Inflammatory macrophage (primary cell): ENCODE data around the gene GPD1L.
"Not testable (repeated sequence)": the region's sequence is repeated elsewhere in the genome, so short reads cannot be mapped to it uniquely, and the experiment has no call there.

ENCODE experiments used
- DNase-seq, 2 donors: peaks; one replicate each; pipeline ENCODE4 v3.0.0-alpha.2; 2020 to 2022

GPD1L gene

DNA sequence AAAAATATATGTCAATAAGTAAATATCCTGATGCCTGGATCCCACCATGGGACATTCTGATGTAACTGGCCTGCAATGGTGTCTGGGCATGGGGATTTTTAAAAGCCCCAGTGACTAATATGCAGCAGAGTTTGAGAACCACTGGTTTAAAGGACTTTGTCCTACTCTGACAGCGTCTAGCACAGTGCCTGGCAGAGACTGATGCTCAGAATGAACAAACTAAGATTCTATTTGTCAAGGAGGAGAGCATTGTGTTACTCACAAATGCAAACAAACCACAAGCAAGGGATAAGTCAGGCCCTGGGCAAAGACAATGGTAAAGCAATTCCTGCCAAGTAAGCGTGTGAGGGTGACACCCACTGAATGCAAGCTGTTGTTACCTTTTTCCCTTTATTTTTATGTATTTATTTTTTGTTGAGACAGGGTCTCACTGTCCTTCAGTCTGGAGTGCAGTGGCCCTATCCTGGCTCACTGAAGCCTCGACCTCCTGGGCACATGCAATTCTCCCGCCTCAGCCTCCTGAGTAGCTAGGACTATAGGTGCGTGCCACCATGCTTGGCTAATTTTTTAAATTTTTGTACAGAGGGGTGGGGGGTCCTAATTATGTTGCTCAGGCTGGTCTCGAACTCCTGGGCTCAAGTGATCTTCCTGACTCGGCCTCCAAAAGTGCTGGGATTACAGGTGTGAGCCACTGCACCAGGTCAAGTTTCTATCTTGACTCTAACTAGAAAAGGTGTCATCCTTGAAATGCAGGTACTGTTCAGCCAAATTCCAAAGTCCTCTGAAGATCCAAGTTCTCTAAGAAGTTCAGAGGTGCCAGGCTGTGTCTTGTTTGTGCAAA lies 909 bp upstream of the GPD1L start:
- DNase-seq: no peak

DNA sequence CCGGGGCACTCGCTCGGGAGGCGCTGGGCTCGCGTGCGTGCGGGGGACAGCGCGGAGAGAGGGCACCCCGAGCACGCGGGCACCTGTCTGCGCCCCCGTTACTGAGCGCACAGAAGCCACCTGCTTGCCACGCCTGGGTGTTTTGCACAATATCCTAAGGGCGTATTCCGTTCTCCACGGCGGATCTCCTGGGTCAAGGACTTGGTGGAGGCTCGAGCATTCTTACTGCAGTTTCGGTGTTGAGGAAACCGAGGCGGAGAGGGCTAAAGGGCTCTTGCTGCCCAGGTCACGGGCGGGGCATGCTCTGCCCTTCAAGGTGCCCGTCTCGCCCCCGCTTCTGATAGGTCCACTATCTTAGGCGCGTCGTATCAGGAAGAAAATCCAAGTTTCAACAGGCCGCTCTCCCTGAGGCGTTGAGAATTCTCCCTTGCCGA lies 526 bp downstream of the GPD1L start:
- peak in 1 of 2 donors; percentile 6 for DNase-seq

DNA sequence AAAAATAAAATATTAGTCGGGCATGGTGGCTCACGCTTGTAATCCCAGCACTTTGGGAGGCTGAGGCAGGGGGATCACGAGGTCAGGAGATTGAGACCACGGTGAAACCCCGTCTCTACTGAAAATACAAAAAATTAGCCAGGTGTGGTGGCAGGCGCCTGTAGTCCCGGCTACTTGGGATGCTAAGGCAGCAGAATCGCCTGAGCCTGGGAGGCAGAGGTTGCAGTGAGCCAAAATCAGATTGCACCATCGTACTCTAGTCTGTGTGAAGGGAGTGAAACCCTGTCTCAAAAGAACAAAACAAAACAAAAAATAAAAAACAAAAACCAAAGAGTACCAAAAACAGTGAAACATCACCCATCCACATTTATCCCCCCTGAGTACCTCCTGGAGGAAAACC lies 1.8 kb downstream of the GPD1L start:
- not testable (repeated sequence) for DNase-seq

DNA sequence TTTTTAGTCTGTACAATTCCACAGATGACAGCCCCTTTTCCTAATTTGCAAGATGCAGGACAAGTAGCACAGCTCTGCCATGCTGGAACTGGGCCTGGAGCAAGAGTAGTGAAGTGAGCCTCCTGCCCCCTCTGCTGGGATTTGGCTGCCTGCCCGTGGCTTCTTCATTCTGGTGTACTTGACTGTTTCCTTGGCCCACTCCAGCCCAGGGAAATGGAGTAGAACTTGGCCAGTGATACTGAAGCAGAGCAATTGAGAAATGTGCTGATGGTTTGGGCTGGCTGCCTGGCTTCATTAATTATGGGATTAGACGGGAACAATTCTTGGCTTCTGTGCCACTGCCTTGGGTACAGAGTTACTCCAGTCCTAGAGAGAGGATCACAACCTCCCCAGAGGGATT lies 2.8 kb downstream of the GPD1L start:
- DNase-seq: no peak

DNA sequence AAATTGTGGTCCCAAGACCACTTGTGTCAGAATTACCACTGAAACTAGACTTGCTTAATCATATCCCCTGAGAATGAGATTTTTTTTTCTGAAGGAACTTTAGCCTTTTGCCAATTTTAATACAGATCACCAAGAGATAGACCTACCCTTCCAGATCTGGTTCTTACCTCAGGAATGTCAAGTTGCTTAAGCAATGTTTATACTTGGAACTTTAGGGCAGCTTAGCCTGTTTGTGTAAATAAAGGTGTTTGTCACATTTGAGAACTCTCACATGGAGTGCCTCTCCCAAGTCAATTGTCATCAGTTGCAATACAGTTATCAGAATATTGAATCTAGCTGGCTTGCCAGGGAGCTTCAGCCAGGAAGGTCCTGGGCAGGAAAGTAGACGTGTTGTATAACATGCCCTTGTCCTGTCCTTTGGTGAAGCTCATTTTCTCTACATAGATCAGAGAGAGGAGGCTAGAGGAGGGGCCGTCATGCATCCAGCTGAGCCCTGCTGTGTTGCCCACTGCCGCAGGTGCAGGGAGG lies 3.9 kb downstream of the GPD1L start:
- DNase-seq: no peak

GRCh38 chr3:32111560-32111959 lies 5.1 kb downstream of the GPD1L start:
- no peak for DNase-seq

GRCh38 chr3:32113566-32113965 lies 7.1 kb downstream of the GPD1L start:
- no peak for DNase-seq

- DNase-seq: no peak
Measured at GRCh38 chr3:32113981-32114545, 7.6 kb downstream of the GPD1L start.

DNA sequence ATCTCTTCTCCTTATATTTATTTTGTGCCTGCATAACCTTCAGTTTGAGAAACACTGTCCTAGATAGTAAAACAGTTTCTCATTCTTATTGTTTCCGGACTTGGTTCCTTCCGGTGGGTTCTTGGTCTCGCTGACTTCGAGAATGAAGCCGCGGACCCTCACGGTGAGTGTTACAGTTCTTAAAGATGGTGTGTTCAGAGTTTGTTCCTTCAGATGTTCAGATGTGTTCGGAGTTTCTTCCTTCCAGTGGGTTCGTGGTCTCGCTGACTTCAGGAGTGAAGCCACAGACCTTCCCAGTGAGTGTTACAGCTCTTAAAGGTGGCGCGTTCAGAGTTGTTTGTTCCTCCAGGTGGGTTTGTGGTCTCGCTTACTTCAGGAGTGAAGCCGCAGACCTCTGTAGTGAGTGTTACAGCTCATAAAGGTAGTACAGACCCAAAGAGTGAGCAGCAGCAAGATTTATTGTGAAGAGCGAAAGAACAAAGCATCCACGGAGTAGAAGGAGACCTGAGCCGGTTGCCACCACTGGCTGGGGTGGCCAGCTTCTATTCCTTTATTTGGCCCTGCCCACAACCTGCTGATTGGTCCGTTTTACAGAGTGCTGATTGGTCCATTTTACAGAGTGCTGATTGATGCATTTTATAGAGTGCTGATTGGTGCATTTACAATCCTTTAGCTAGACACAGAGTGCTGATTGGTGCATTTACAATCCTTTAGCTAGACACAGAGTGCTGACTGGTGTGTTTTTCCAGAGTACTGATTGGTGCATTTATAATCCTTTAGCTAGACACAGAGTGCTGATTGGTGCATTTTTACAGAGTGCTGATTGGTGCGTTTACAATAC lies 8.3 kb downstream of the GPD1L start:
- not testable (repeated sequence) for DNase-seq

DNA sequence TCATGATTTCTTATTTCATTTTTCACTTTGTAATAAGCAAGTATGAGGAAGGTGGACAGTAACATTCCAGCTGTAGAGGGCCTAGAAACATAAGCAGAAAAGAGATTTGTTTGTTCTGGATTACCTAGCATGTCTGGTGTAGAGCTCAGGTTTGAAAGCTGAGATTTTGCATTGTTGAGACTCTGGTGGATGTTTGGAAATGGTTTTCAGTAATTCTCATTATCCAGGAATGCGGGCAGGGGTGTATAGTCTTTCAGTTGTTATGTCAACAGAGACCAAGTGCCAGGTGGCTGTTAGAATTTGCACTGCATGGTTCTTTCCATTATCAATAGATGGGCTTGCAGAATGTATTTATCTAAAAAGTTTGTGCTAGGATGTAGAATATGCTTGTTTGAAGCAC lies 10.9 kb downstream of the GPD1L start:
- no peak for DNase-seq

DNA sequence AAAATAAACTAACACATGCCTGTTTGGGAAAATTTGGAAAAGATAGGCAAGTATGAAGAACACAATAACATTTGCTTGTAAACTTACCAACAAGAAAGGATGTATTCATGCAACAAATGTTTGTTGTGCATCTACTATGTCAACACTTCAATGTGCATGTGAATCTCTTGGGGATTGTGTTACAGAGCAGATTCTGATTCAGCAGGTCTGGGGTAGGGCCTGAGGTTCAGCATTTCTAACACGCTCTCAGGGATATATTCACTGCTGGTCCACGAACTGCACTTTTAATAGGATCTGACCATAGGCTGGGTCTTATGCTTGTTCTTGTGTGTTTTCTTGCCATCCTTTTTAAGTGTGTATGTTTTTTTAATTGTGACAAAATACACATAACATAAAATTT lies 11.8 kb downstream of the GPD1L start:
- DNase-seq: no peak

DNA sequence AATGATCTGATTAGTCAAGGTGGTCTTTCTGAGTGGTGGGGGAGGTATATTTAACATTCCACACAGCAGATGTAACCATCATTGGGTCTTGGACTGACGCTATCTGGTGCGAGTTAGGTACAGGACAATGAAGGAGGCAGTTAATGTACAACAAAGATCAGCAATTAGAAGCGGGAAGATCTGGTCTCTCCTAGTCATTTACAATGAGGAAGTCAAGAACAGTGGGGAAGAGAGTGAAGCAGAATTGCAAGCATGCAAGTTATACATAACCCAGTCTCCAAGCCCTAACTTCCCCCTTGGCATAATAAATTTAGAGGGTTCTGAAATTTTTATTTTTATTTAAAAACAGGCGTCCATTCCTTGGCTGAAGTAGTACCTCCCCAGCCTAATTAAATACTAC lies 14.1 kb downstream of the GPD1L start:
- peak; percentile 61 to 65 for DNase-seq

GRCh38 chr3:32121137-32121536 lies 14.7 kb downstream of the GPD1L start:
- no peak for DNase-seq

GRCh38 chr3:32123620-32124019 lies 17.2 kb downstream of the GPD1L start:
- DNase-seq: no peak

DNA sequence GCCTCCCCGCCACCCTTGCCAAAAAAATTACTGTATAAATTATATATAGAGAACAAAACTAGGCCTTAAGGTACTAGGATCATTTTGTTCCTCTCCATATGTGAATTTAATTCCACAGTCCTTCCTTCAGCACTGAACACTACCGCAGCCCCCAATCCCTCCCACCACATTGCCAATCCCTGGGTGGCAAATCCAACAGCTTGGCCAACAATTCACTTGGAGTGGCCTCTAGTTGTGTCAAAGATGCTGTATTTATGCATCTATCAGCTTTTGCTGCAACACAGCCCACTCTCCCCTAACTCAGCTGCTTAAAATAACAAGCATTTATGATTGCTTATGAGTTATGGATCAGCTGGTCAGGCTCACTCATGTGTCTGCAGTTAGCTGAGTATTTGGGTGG lies 18.6 kb downstream of the GPD1L start:
- DNase-seq: no peak

- DNase-seq: no peak
Measured at GRCh38 chr3:32126305-32127015, 20.0 kb downstream of the GPD1L start.

- DNase-seq: no peak
Measured at GRCh38 chr3:32127219-32127826, 20.9 kb downstream of the GPD1L start.

DNA sequence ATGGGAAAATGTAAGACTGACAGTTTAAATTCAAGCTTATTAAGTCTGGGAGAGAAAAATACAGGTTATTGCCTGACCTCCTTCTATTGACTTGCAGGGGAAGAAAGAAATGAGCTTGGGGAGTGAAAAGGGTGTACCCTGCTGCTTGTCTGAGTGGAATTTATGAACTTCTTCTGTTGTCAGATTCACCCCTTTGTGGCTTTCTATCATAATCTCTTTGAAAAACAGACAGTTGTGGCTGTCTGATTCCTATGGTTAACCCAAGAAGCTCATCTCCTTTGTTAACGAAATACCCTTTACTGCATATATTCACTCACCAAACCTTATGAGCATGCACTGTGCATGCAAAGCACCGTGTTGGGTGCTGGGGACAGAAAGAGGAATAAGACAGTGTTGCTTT lies 22.5 kb downstream of the GPD1L start:
- no peak for DNase-seq

DNA sequence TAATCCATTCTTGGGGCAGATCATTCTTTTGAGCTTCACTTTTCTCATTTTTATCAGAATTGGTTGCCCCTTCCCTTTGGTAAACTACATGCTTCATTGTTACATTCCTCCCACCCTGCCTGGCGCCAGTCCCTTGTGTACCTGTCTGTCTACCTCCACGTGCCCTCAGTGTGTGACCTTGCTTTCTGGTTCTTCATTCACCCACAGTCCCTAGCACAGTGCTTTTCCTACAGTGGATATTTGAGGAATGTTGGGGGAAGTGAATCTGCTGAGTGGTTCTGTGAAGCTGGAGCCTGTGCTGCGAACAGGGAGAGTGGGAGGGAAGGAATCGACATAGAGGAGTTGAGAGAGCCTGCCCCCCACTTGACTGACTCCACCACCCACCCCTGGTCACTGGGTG lies 23.4 kb downstream of the GPD1L start:
- DNase-seq: no peak

DNA sequence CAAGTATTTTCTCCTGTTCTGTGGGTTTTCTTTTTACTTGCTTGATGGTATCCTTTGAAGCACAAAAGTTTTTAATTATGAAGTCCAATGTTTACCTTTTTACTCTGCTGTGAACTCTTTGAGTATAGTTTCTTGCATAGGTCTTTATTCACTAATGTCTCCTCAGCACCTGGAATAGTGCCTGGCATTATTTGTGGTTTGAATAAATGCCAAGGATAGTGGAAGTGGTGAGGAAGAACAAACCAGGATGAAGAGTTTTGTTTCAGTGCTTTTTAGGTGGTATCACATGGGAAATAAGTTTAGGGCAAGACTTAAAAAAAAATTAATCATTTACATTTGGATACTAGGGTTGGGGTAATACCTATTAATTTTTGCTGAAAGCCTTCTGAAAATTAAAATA lies 25.7 kb downstream of the GPD1L start:
- DNase-seq: no peak

GRCh38 chr3:32132706-32133105 lies 26.3 kb downstream of the GPD1L start:
- no peak for DNase-seq

DNA sequence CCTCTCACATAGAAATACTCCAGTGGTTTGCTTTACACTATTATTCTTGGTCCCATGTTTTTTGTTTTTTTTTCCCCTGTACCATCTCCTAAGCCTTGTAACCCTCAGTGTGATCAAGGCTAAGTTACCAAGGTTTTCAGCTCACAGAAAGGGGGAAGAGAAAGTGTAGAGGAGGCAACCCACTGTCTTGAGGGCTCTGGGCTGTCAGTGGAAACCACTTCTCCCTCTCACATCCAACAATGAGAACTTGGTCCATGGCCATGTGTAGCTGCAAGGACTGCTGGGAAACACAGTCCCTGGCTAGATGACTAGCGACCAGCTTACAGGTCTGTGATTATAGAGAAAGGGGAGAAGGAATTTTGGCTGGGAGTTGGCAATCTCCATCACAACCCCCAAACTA lies 30.3 kb downstream of the GPD1L start:
- DNase-seq: peak in 1 of 2 donors; percentile 11
